ENCODE results near the gene CTNNA3.
"Not testable (repeated sequence)": the region's sequence is repeated elsewhere in the genome, so short reads cannot be mapped to it uniquely, and the experiment has no call there.

The CTNNA3 gene

DNA sequence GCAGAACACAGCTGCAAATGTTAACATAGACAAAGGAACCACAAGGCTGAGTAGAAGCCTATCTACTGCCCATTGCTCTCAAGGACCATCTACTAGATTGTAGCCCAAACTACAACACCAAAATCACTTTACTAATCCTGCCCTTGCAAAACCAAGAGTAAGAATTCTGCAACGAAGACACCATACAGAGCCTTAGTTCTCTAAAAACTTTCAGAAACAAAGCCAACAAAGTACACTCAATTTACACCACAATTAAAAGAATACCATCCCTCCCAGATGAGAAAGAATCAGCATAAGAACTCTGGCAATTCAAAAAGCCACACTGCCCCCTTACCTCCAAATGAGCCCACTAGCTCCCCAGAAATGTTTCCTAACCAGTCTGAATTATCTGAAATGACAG, 294.3 kb downstream of the CTNNA3 start:
- no peak overlapping the region for H3K4me2 ChIP-seq (ENCODE audit: low read depth, low read length, poor library complexity, severe bottlenecking)
- H3K27ac ChIP-seq (ENCODE audit: low read depth, low read length) = no peak overlapping the region
- no peak overlapping the region for H2AFZ ChIP-seq (ENCODE audit: low read depth, low read length, severe bottlenecking)
- no peaks in the 10 kb centered on the region for H3K27me3 ChIP-seq (ENCODE audit: low read length)
- no peaks in the 10 kb centered on the region for H4K20me1 ChIP-seq (ENCODE audit: low read depth, low read length)
- no peaks in the 10 kb centered on the region for H3F3A ChIP-seq (ENCODE audit: insufficient read depth)
- H3K79me2 ChIP-seq (ENCODE audit: insufficient read depth, low read length) = no peaks in the 10 kb centered on the region
- TF ChIP-seq, protein P1, sequence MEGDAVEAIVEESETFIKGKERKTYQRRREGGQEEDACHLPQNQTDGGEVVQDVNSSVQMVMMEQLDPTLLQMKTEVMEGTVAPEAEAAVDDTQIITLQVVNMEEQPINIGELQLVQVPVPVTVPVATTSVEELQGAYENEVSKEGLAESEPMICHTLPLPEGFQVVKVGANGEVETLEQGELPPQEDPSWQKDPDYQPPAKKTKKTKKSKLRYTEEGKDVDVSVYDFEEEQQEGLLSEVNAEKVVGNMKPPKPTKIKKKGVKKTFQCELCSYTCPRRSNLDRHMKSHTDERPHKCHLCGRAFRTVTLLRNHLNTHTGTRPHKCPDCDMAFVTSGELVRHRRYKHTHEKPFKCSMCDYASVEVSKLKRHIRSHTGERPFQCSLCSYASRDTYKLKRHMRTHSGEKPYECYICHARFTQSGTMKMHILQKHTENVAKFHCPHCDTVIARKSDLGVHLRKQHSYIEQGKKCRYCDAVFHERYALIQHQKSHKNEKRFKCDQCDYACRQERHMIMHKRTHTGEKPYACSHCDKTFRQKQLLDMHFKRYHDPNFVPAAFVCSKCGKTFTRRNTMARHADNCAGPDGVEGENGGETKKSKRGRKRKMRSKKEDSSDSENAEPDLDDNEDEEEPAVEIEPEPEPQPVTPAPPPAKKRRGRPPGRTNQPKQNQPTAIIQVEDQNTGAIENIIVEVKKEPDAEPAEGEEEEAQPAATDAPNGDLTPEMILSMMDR (IDR thresholded peaks at IDR 0.05; ENCODE audit: insufficient read depth, low read length, poor library complexity, severe bottlenecking) = no peak
- TF ChIP-seq EZH2phosphoT487 (conservative IDR thresholded peaks at IDR 0.05; ENCODE audit: low read length) = no peak
- no peaks in the 10 kb centered on the region for H3K36me3 ChIP-seq (ENCODE audit: low read length)
- no peaks in the 10 kb centered on the region for H3K9me2 ChIP-seq (replicated peaks; ENCODE audit: insufficient read depth, low read length)
- no peaks in the 10 kb centered on the region for H3K9me3 ChIP-seq (ENCODE audit: insufficient read depth, low read length)
- H3K4me3 ChIP-seq (ENCODE audit: insufficient read depth, low read length, poor library complexity, severe bottlenecking) = no peak overlapping the region
- no peak overlapping the region for H3K9ac ChIP-seq (ENCODE audit: low read length)

DNA sequence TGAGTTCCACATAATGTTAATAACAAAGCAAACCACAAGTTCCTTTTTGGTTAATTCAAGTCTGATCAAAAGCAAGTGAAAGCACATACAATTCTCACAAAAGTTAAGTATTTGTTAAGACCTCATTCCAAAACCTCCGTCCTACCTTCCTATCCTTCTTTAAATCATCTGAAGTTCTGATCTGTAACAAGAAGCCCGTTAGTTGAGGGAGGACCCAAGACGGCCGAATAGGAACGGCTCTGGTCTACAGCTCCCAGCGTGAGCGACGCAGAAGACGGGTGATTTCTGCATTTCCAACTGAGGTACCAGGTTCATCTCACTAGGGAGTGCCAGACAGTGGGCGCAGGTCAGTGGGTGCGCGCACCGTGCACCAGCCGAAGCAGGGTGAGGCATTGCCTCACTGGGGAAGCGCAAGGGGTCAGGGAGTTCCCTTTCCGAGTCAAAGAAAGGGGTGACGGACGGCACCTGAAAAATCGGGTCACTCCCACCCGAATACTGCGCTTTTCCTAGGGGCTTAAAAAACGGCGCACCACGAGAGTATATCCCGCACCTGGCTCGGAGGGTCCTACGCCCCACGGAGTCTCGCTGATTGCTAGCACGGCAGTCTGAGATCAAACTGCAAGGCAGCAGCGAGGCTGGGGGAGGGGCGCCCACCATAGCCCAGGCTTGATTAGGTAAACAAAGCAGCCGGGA, 309.0 kb downstream of the CTNNA3 start:
- H3K4me3 ChIP-seq (ENCODE audit: insufficient read depth, low read length, poor library complexity, severe bottlenecking); H2AFZ ChIP-seq (ENCODE audit: low read depth, low read length, severe bottlenecking); H3K9ac ChIP-seq (ENCODE audit: low read length); H3K36me3 ChIP-seq (ENCODE audit: low read length); H4K20me1 ChIP-seq (ENCODE audit: low read depth, low read length); H3K27ac ChIP-seq (ENCODE audit: low read depth, low read length); H3K79me2 ChIP-seq (ENCODE audit: insufficient read depth, low read length); H3F3A ChIP-seq (ENCODE audit: insufficient read depth); H3K9me3 ChIP-seq (ENCODE audit: insufficient read depth, low read length); H3K27me3 ChIP-seq (ENCODE audit: low read length); H3K4me2 ChIP-seq (ENCODE audit: low read depth, low read length, poor library complexity, severe bottlenecking); H3K9me2 ChIP-seq (replicated peaks; ENCODE audit: insufficient read depth, low read length): not testable (repeated sequence)

DNA sequence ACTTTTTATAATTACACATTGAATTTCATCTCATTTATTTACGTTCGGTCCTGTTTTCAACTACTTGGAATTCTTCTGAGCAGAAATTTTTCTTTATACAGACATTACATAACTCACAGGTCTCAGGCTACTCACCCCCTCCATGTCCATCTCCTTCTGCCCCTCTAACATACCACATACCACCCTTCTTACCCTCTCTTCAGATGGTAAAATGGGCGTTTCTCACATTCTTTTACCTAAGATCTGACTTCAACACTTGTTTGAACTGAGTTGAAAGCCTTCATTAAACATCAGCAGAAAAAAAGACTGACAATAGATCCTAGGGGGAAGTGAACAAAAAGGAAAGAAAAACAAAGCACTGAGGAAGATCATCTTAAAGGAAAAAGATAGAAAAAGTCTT, 309.7 kb downstream of the CTNNA3 start:
- Histone ChIP-seq H3F3A (ENCODE audit: insufficient read depth) (no peaks in the 10 kb centered on the region), H3K79me2 (ENCODE audit: insufficient read depth, low read length) (no peaks in the 10 kb centered on the region), H4K20me1 (ENCODE audit: low read depth, low read length) (no peaks in the 10 kb centered on the region), H3K36me3 (ENCODE audit: low read length) (no peaks in the 10 kb centered on the region), H3K4me2 (ENCODE audit: low read depth, low read length, poor library complexity, severe bottlenecking) (no peak overlapping the region), H3K9me3 (ENCODE audit: insufficient read depth, low read length) (no peaks in the 10 kb centered on the region), H2AFZ (ENCODE audit: low read depth, low read length, severe bottlenecking) (no peak overlapping the region), H3K9me2 (replicated peaks; ENCODE audit: insufficient read depth, low read length) (no peaks in the 10 kb centered on the region), H3K27me3 (ENCODE audit: low read length) (no peaks in the 10 kb centered on the region), H3K9ac (ENCODE audit: low read length) (no peak overlapping the region), H3K27ac (ENCODE audit: low read depth, low read length) (no peak overlapping the region), H3K4me3 (ENCODE audit: insufficient read depth, low read length, poor library complexity, severe bottlenecking) (no peak overlapping the region)
- no peak for TF ChIP-seq EZH2phosphoT487 (conservative IDR thresholded peaks at IDR 0.05; ENCODE audit: low read length)
- TF ChIP-seq, protein P1 (IDR thresholded peaks at IDR 0.05; ENCODE audit: insufficient read depth, low read length, poor library complexity, severe bottlenecking) = no peak

DNA sequence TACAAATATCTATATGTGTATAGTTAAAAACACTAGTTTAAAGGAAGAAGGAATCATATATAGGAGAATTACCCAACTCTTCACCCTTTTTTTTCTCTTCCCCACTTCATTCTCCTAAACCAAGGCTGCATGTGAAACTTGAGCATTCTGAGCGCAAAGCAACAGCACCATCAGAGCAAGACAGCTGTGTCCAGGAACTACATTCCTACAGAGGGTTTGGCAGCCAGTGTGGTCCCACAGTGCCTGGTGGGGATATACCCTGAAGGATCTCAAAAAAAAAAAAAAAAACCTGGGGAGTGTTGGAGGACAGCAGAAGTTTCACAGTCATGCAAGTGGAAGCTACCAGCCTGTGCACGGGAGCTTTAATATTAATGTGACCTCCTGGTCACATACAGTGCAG, 310.4 kb downstream of the CTNNA3 start:
- Histone ChIP-seq H3K27ac (ENCODE audit: low read depth, low read length) (no peak overlapping the region), H4K20me1 (ENCODE audit: low read depth, low read length) (no peaks in the 10 kb centered on the region), H3F3A (ENCODE audit: insufficient read depth) (no peaks in the 10 kb centered on the region), H3K79me2 (ENCODE audit: insufficient read depth, low read length) (no peaks in the 10 kb centered on the region), H3K9me2 (replicated peaks; ENCODE audit: insufficient read depth, low read length) (no peaks in the 10 kb centered on the region), H3K4me2 (ENCODE audit: low read depth, low read length, poor library complexity, severe bottlenecking) (no peak overlapping the region), H3K27me3 (ENCODE audit: low read length) (no peaks in the 10 kb centered on the region), H3K9ac (ENCODE audit: low read length) (no peak overlapping the region), H3K36me3 (ENCODE audit: low read length) (no peaks in the 10 kb centered on the region), H2AFZ (ENCODE audit: low read depth, low read length, severe bottlenecking) (no peak overlapping the region), H3K4me3 (ENCODE audit: insufficient read depth, low read length, poor library complexity, severe bottlenecking) (no peak overlapping the region), H3K9me3 (ENCODE audit: insufficient read depth, low read length) (no peaks in the 10 kb centered on the region)
- TF ChIP-seq, protein P1 (IDR thresholded peaks at IDR 0.05; ENCODE audit: insufficient read depth, low read length, poor library complexity, severe bottlenecking) = no peak
- no peak for TF ChIP-seq EZH2phosphoT487 (conservative IDR thresholded peaks at IDR 0.05; ENCODE audit: low read length)
